B cell (primary cell): ENCODE measurements around the gene KCND2. TPM values are rescaled to one million over a fixed set of nuclear protein-coding genes. Genes with fewer than 3 reads are reported as not detected.

ENCODE experiments used
- ATAC-seq: fragments of 200-7000 bp; cut with Tn5 transposase; one replicate; pipeline ENCODE4 v1.10.0; 2021; ENCODE audit warnings: low read depth, mild to moderate bottlenecking, moderate number of reproducible peaks, moderate library complexity
- CTCF ChIA-PET: fragments of 350-600 bp; sonication (Branson Sonifier 250); formaldehyde crosslinking; loops from one replicate; lab custom pipeline; 2021; ENCODE audit warnings: antibody characterized with exemption, inconsistent platforms; lab: Charles Lee
- POLR2A ChIA-PET: fragments of 350-600 bp; sonication (Branson Sonifier 250); formaldehyde crosslinking; loops from one replicate; lab custom pipeline; 2021; ENCODE audit warnings: antibody characterized with exemption; lab: Charles Lee
- DNase-seq: peaks from one replicate; pipeline ENCODE4 v3.0.0; 2013
- H2AFZ ChIP-seq: 2 replicates; pipeline ENCODE4 v1.6.1; 2012; ENCODE audit warnings: mild to moderate bottlenecking, low read depth, low read length; ENCODE audit not compliant: insufficient read depth, poor library complexity, severe bottlenecking
- H3K27ac ChIP-seq, 2 donors: 1 replicate in 1 of 2; 2 replicates in 1 of 2; pipeline ENCODE4 v1.5.1; 2012 to 2013; ENCODE audit warnings: low read length in 2 of 2, mild to moderate bottlenecking in 2 of 2, moderate library complexity in 1 of 2
- H3K27me3 ChIP-seq, 4 experiments: fragments of 200-600 bp in 1 of 4; sonication (generic) in 1 of 4; replicated peaks in 1 of 4; 1 replicate in 2 of 4; 2 replicates in 2 of 4; pipeline versions ENCODE4 v1.6.1 to v1.7.0; 2013 to 2016; ENCODE audit warnings: low read length in 3 of 4, mild to moderate bottlenecking in 2 of 4, mixed read lengths in 1 of 4, moderate library complexity in 1 of 4; ENCODE audit not compliant: insufficient read depth in 4 of 4, control insufficient read depth in 3 of 4; ENCODE audit errors: control extremely low read depth in 1 of 4
- H3K36me3 ChIP-seq, 2 experiments: replicated peaks in 1 of 2; 1 replicate in 1 of 2; 2 replicates in 1 of 2; pipeline versions ENCODE4 v1.6.1 to v1.7.1; 2013; ENCODE audit warnings: low read length in 1 of 2; ENCODE audit not compliant: insufficient read depth in 2 of 2, control insufficient read depth in 1 of 2; ENCODE audit errors: control extremely low read depth in 1 of 2, extremely low read depth in 1 of 2
- H3K4me1 ChIP-seq, 2 donors: fragments of 200-600 bp in 1 of 2; sonication (generic) in 1 of 2; 1 replicate in 1 of 2; 2 replicates in 1 of 2; pipeline versions ENCODE4 v1.5.1 to v1.6.1; 2013 to 2017; ENCODE audit warnings: low read length in 2 of 2; ENCODE audit not compliant: control insufficient read depth in 2 of 2, insufficient read depth in 2 of 2
- H3K4me2 ChIP-seq: replicated peaks from 2 replicates; pipeline ENCODE3; 2012; ENCODE audit warnings: mild to moderate bottlenecking, low read depth, low read length; ENCODE audit not compliant: poor library complexity, severe bottlenecking
- H3K4me3 ChIP-seq, 5 experiments: fragments of 200-600 bp in 1 of 5; sonication (generic) in 1 of 5; 1 replicate in 3 of 5; 2 replicates in 2 of 5; pipeline versions ENCODE4 v1.5.1 to v1.7.0; 2011 to 2016; ENCODE audit warnings: low read length in 4 of 5, mild to moderate bottlenecking in 4 of 5, low read depth in 2 of 5, control low read depth in 1 of 5, moderate library complexity in 1 of 5; ENCODE audit not compliant: insufficient read depth in 1 of 5; ENCODE audit errors: control extremely low read depth in 1 of 5, extremely low read depth in 1 of 5
- H3K79me2 ChIP-seq: fragments of 200-600 bp; sonication (generic); one replicate; pipeline ENCODE4 v1.6.0; 2016; ENCODE audit warnings: low read length; ENCODE audit not compliant: control insufficient read depth, insufficient read depth
- H3K9ac ChIP-seq: fragments of 200-600 bp; sonication (generic); 2 replicates; pipeline ENCODE4 v1.6.1; 2017; ENCODE audit warnings: mild to moderate bottlenecking, low read length, moderate library complexity
- H3K9me3 ChIP-seq, 3 donors: one replicate each; pipeline versions ENCODE4 v1.6.1 to v1.7.1; 2013; ENCODE audit warnings: low read length in 2 of 3; ENCODE audit not compliant: control insufficient read depth in 2 of 3, insufficient read depth in 1 of 3; ENCODE audit errors: control extremely low read depth in 1 of 3
- H4K20me1 ChIP-seq: 2 replicates; pipeline ENCODE4 v1.6.0; 2012; ENCODE audit warnings: mild to moderate bottlenecking, low read length; ENCODE audit not compliant: insufficient read depth, control insufficient read depth, poor library complexity, severe bottlenecking
- H3K27ac Mint-ChIP-seq: one replicate; pipeline ENCODE4 v1.8.0; 2021; ENCODE audit warnings: mixed read lengths
- H3K27me3 Mint-ChIP-seq: one replicate; pipeline ENCODE4 v1.8.0; 2021; ENCODE audit warnings: mixed read lengths
- H3K4me1 Mint-ChIP-seq: one replicate; pipeline ENCODE4 v1.8.0; 2021; ENCODE audit warnings: mixed read lengths
- H3K4me3 Mint-ChIP-seq: one replicate; pipeline ENCODE4 v1.8.0; 2021; ENCODE audit warnings: mixed read lengths
- H3K9me3 Mint-ChIP-seq: one replicate; pipeline ENCODE4 v1.8.0; 2022; ENCODE audit warnings: mixed read lengths; ENCODE audit not compliant: insufficient read depth
- CTCF ChIP-seq: fragments of 200-600 bp; IDR thresholded peaks from one replicate; pipeline ENCODE4 v1.8.0; 2022; ENCODE audit warnings: antibody characterized with exemption, mild to moderate bottlenecking
- EZH2 ChIP-seq: IDR thresholded peaks from 2 replicates; pipeline ENCODE4 v1.6.1; 2012; ENCODE audit warnings: borderline replicate concordance, low read depth, mild to moderate bottlenecking, moderate library complexity, low read length; ENCODE audit not compliant: insufficient read depth, poor library complexity, severe bottlenecking
- WGBS: methylation state at CpG from one replicate; pipeline ENCODE4 v1.1.5; 2013; ENCODE audit warnings: missing lambda C conversion rate; ENCODE audit not compliant: insufficient coverage; 5-methylcytosine and 5-hydroxymethylcytosine counted together
- intact Hi-C: fragments of 100-400 bp; cut with micrococcal nuclease; formaldehyde crosslinking; loops from one replicate; pipeline ENCODE4 v1.10.0; 2022
- polyA plus RNA-seq: library from polyadenylated mRNA; depleted of rRNA; stranded (reverse); fragments of >200 nt; gene quantifications from 2 replicates; pipeline ENCODE4 v1.2.3, GENCODE V29; 2012
- total RNA-seq, 2 donors: library from RNA; stranded (reverse); fragments of 120-200 nt in 1 of 2; gene quantifications; 1 replicate in 1 of 2; 2 replicates in 1 of 2; pipeline versions ENCODE4 v1.2.3 to v1.2.4, GENCODE V29; 2013 to 2022

The KCND2 gene
- total and polyA plus RNA-seq, 2 donors (not counting 1 experiment from before 2014, with no cell fraction given), result not detected

- H3K27me3 ChIP-seq, result no peaks in the 10 kb centered on the region
- no peak overlapping the region for H3K4me2 ChIP-seq
- ChIA-PET CTCF (no interaction called here), POLR2A (no interaction called here)
- H3K4me3 ChIP-seq, result no peak overlapping the region
- H2AFZ ChIP-seq, result no peak overlapping the region
- H3K27ac ChIP-seq, result no peak overlapping the region
- Mint-ChIP-seq H3K9me3 (no peaks in the 10 kb centered on the region), H3K4me3 (no peak overlapping the region), H3K27ac (no peak overlapping the region), H3K4me1 (no peaks in the 10 kb centered on the region), H3K27me3 (peaks cover 4% of the 10 kb centered on the region)
- no peaks in the 10 kb centered on the region for H3K79me2 ChIP-seq
- intact Hi-C loops, result no loop called here
- 94% methylated on average over 2 of the region's 3 CpGs for WGBS
- no peaks in the 10 kb centered on the region for H3K4me1 ChIP-seq
- DNase-seq, result no peak
- ATAC-seq, result no peak
- H3K9ac ChIP-seq, result no peak overlapping the region
- H3K9me3 ChIP-seq, result no peaks in the 10 kb centered on the region
- no peaks in the 10 kb centered on the region for H4K20me1 ChIP-seq
- TF ChIP-seq EZH2, result no peak
- TF ChIP-seq CTCF, result no peak
- no peaks in the 10 kb centered on the region for H3K36me3 ChIP-seq
Observed at GRCh38 chr7:120733835-120734234, 460.9 kb downstream of the KCND2 start.

GRCh38 chr7:120735791-120736190 lies 462.8 kb downstream of the KCND2 start:
- Histone ChIP-seq H2AFZ (no peak overlapping the region), H3K9ac (no peak overlapping the region), H3K36me3 (no peaks in the 10 kb centered on the region), H4K20me1 (no peaks in the 10 kb centered on the region), H3K4me3 (no peak overlapping the region), H3K9me3 (no peaks in the 10 kb centered on the region), H3K4me2 (no peak overlapping the region), H3K27me3 (no peaks in the 10 kb centered on the region), H3K79me2 (no peaks in the 10 kb centered on the region), H3K4me1 (no peaks in the 10 kb centered on the region), H3K27ac (no peak overlapping the region)
- no peaks in the 10 kb centered on the region for H3K4me1 Mint-ChIP-seq
- H3K27ac Mint-ChIP-seq, result no peak overlapping the region
- ATAC-seq, result no peak
- intact Hi-C loops, result no loop called here
- no peak for DNase-seq
- TF ChIP-seq CTCF, result no peak
- TF ChIP-seq EZH2, result no peak
- peaks cover 4% of the 10 kb centered on the region for H3K27me3 Mint-ChIP-seq
- ChIA-PET CTCF (no interaction called here), POLR2A (no interaction called here)
- no peak overlapping the region for H3K4me3 Mint-ChIP-seq
- WGBS, result no CpG with 5 or more reads among the region's 2 CpGs
- H3K9me3 Mint-ChIP-seq, result no peaks in the 10 kb centered on the region
